Dendritic cell treated with granulocyte-macrophage colony-stimulating factor and Interleukin-4, amounts not matched to agents 40 ng/mL and 50 ng/mL, for 4 days (primary cell): ENCODE data around the gene CCDC69.
"Not testable (repeated sequence)": the region's sequence is repeated elsewhere in the genome, so short reads cannot be mapped to it uniquely, and the experiment has no call there.

Source experiments
- H3K27ac Mint-ChIP-seq: one replicate; pipeline ENCODE4 v1.8.0; 2022; ENCODE audit warnings: mild to moderate bottlenecking, mixed read lengths
- H3K27me3 Mint-ChIP-seq: one replicate; pipeline ENCODE4 v1.8.0; 2022; ENCODE audit warnings: mild to moderate bottlenecking, mixed read lengths
- H3K36me3 Mint-ChIP-seq: one replicate; pipeline ENCODE4 v1.8.0; 2022; ENCODE audit warnings: low read depth, mixed read lengths
- H3K4me1 Mint-ChIP-seq: one replicate; pipeline ENCODE4 v1.8.0; 2022; ENCODE audit warnings: low read depth, mixed read lengths
- H3K4me3 Mint-ChIP-seq: one replicate; pipeline ENCODE4 v1.8.0; 2022; ENCODE audit warnings: mild to moderate bottlenecking, moderate library complexity, mixed read lengths
- H3K9me3 Mint-ChIP-seq: one replicate; pipeline ENCODE4 v1.8.0; 2022; ENCODE audit warnings: mixed read lengths
- intact Hi-C: fragments of 100-400 bp; cut with micrococcal nuclease; formaldehyde crosslinking; loops from one replicate; pipeline ENCODE4 v1.15.0; 2022

The CCDC69 gene

DNA sequence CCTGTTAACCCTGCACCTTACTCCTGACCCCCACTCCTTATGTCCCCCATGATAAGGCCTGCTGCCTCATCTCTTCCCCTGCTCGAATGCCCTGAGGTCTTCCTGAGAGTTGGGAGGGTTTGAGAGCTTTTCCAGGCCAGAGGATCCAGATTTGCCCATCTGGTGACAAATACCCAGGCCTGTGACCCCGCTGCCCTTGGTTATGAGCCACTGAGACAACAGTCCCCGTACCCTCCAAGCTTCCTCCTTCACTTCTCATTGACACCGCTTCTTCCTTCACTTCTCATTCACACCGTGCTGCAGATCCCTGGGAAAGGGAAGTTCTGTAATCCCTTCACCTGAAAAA is 29.7 kb upstream of the CCDC69 start:
- peaks cover 56% of the 10 kb centered on the region for H3K4me1 Mint-ChIP-seq
- H3K27ac Mint-ChIP-seq, result peak overlapping the region; percentile 93
- H3K36me3 Mint-ChIP-seq, result peaks cover 21% of the 10 kb centered on the region
- no peaks in the 10 kb centered on the region for H3K27me3 Mint-ChIP-seq
- H3K4me3 Mint-ChIP-seq, result peak overlapping the region; percentile 98
- intact Hi-C loops, result loop anchor here (2.0 to 10.0 kb wide), 3 partner anchors 17 to 501 kb away; partner anchors contain the start of gene ATOX1
- no peaks in the 10 kb centered on the region for H3K9me3 Mint-ChIP-seq

- H3K27me3 Mint-ChIP-seq, result no peaks in the 10 kb centered on the region
- peaks cover 50% of the 10 kb centered on the region for H3K4me1 Mint-ChIP-seq
- peaks cover 20% of the 10 kb centered on the region for H3K36me3 Mint-ChIP-seq
- peak within 1 kb of the TSS; percentile 98 for H3K4me3 Mint-ChIP-seq
- H3K27ac Mint-ChIP-seq, result peak within 1 kb of the TSS; percentile 93
- no peaks in the 10 kb centered on the region for H3K9me3 Mint-ChIP-seq
- intact Hi-C loops, result loop anchor here (2.0 to 10.0 kb wide), 3 partner anchors 18 to 502 kb away; partner anchors contain the start of gene ATOX1
Measured at GRCh38 chr5:151252762-151253604, 29.1 kb upstream of the CCDC69 start, which contains the start of gene GM2A. TSS of gene GM2A (plus strand) at chr5:151253185. CDS start at chr5:151253217, 32 bp downstream.

DNA sequence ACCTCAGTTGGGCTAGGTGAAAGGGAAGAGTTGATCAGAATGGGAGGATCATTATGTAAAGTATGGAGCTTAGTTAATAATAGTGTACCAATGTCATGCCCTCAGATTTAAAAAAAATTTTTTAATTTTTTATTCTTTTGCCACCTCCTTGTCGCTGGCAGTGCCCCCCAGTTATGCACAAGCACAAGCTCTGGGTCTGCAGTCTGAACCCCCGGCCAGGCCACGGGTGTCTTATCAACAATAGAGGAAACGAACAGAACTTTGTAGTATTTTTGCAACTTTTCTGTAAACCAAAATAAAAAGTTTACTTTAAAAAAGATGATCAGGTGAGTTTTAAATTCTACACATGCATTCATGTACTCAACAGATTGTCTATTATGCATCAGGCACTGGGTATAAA is 27.7 kb upstream of the CCDC69 start:
- no peaks in the 10 kb centered on the region for H3K9me3 Mint-ChIP-seq
- no peaks in the 10 kb centered on the region for H3K27me3 Mint-ChIP-seq
- H3K36me3 Mint-ChIP-seq, result peaks cover 11% of the 10 kb centered on the region
- peaks cover 37% of the 10 kb centered on the region for H3K4me1 Mint-ChIP-seq
- H3K4me3 Mint-ChIP-seq, result no peak overlapping the region
- peak overlapping the region; percentile 93 for H3K27ac Mint-ChIP-seq
- intact Hi-C loops, result loop anchor here (2.0 to 10.0 kb wide), 3 partner anchors 19 to 503 kb away; partner anchors contain the start of gene ATOX1

- intact Hi-C loops, result loop anchor here (10.0 kb wide), 1 partner anchor 504 kb away; the partner anchor contains the start of gene ATOX1
- H3K4me1 Mint-ChIP-seq, result peaks cover 34% of the 10 kb centered on the region
Measured at GRCh38 chr5:151251001-151251551, 27.2 kb upstream of the CCDC69 start.

GRCh38 chr5:151250346-151251000 is 26.6 kb upstream of the CCDC69 start:
- H3K9me3 Mint-ChIP-seq, result no peaks in the 10 kb centered on the region
- intact Hi-C loops, result loop anchor here (10.0 kb wide), 1 partner anchor 504 kb away; the partner anchor contains the start of gene ATOX1

More at GRCh38 chr5:151251001-151251551, 27.2 kb upstream of the CCDC69 start:
- Mint-ChIP-seq H3K9me3 (no peaks in the 10 kb centered on the region), H3K36me3 (peaks cover 11% of the 10 kb centered on the region), H3K27me3 (no peaks in the 10 kb centered on the region), H3K27ac (no peak overlapping the region), H3K4me3 (no peak overlapping the region)

GRCh38 chr5:151249281-151249680 is 25.4 kb upstream of the CCDC69 start:
- intact Hi-C loops, result no loop called here
- H3K4me3 Mint-ChIP-seq, result no peak overlapping the region

More at GRCh38 chr5:151250346-151251000, 26.6 kb upstream of the CCDC69 start:
- no peak overlapping the region for H3K4me3 Mint-ChIP-seq
- no peak overlapping the region for H3K27ac Mint-ChIP-seq
- H3K4me1 Mint-ChIP-seq, result peaks cover 28% of the 10 kb centered on the region
- H3K27me3 Mint-ChIP-seq, result no peaks in the 10 kb centered on the region
- peaks cover 11% of the 10 kb centered on the region for H3K36me3 Mint-ChIP-seq

DNA sequence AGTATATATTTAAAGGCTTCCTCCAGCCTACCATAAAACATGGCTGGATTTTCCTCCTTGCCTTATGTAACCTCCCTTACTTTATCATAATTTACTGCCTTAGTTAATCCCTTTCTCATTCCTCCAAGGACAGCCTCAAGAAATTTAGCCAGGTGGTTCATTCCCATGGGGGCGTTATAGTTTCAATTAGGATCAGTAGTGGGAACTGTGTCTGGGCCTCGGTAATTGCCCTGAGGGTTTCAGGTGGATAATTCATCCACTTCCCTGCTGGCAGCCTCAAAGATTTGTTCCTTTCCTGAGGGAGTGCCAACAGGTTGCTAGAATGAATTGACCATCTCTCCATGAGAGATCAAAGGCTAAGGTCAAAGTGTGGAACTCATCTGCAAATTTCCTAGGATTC is 24.8 kb upstream of the CCDC69 start:
- H3K4me1 Mint-ChIP-seq, result peaks cover 16% of the 10 kb centered on the region
- no peaks in the 10 kb centered on the region for H3K27me3 Mint-ChIP-seq
- H3K27ac Mint-ChIP-seq, result no peak overlapping the region
- H3K4me3 Mint-ChIP-seq, result no peak overlapping the region
- H3K36me3 Mint-ChIP-seq, result peaks cover 7% of the 10 kb centered on the region
- intact Hi-C loops, result no loop called here
- no peaks in the 10 kb centered on the region for H3K9me3 Mint-ChIP-seq

More at GRCh38 chr5:151249281-151249680, 25.4 kb upstream of the CCDC69 start:
- H3K36me3 Mint-ChIP-seq, result peaks cover 11% of the 10 kb centered on the region
- H3K9me3 Mint-ChIP-seq, result no peaks in the 10 kb centered on the region
- H3K27ac Mint-ChIP-seq, result no peak overlapping the region
- peaks cover 20% of the 10 kb centered on the region for H3K4me1 Mint-ChIP-seq
- no peaks in the 10 kb centered on the region for H3K27me3 Mint-ChIP-seq

DNA sequence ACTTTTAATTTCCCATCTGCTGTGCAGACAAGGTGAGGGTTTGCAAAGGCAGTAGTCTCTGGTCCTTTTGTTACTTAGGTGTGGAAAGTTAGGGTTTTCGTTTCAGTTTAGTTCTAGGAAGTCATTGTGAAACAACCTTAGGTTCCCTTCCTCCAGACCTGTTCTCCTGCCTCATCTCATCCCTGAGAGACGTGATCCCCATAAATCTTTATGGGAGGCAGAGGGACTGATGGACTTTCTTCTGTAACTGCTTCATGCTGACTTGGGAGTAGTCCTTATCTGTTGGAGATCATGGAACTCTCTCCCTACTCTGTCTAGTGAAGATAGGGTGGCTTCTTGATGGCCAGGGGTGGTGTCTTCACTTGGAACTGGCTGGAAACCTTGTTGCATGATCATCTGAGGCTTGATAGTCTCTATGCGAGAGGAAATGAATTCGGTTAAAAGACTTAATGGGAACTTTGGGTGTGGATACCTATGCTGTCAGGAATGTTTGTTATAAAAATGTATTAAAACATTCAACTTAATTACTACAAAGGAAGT is 21.9 kb upstream of the CCDC69 start:
- Mint-ChIP-seq H3K27ac (no peak overlapping the region), H3K4me3 (no peak overlapping the region), H3K36me3 (no peaks in the 10 kb centered on the region), H3K27me3 (no peaks in the 10 kb centered on the region), H3K9me3 (no peaks in the 10 kb centered on the region), H3K4me1 (peaks cover 18% of the 10 kb centered on the region)
- intact Hi-C loops, result no loop called here

GRCh38 chr5:151244206-151244605 is 20.3 kb upstream of the CCDC69 start:
- H3K36me3 Mint-ChIP-seq, result no peaks in the 10 kb centered on the region
- no peak overlapping the region for H3K27ac Mint-ChIP-seq
- intact Hi-C loops, result loop anchor here (5.0 kb wide), 1 partner anchor 53 kb away; no protein-coding TSS in a partner anchor
- H3K4me1 Mint-ChIP-seq, result peaks cover 22% of the 10 kb centered on the region
- H3K4me3 Mint-ChIP-seq, result no peak overlapping the region
- peaks cover 3% of the 10 kb centered on the region for H3K27me3 Mint-ChIP-seq
- H3K9me3 Mint-ChIP-seq, result no peaks in the 10 kb centered on the region

- Mint-ChIP-seq H3K4me3 (no peak overlapping the region), H3K27me3 (peaks cover 4% of the 10 kb centered on the region), H3K36me3 (no peaks in the 10 kb centered on the region), H3K27ac (no peak overlapping the region), H3K9me3 (no peaks in the 10 kb centered on the region), H3K4me1 (peaks cover 24% of the 10 kb centered on the region)
- intact Hi-C loops, result loop anchor here (5.0 kb wide), 1 partner anchor 54 kb away; no protein-coding TSS in a partner anchor
Measured at GRCh38 chr5:151243564-151243963, 19.7 kb upstream of the CCDC69 start.

GRCh38 chr5:151243127-151243526 is 19.2 kb upstream of the CCDC69 start:
- Mint-ChIP-seq H3K4me3 (no peak overlapping the region), H3K9me3 (no peaks in the 10 kb centered on the region), H3K27me3 (peaks cover 5% of the 10 kb centered on the region), H3K4me1 (peaks cover 26% of the 10 kb centered on the region), H3K36me3 (no peaks in the 10 kb centered on the region), H3K27ac (no peak overlapping the region)
- intact Hi-C loops, result loop anchor here (5.0 kb wide), 1 partner anchor 54 kb away; no protein-coding TSS in a partner anchor

DNA sequence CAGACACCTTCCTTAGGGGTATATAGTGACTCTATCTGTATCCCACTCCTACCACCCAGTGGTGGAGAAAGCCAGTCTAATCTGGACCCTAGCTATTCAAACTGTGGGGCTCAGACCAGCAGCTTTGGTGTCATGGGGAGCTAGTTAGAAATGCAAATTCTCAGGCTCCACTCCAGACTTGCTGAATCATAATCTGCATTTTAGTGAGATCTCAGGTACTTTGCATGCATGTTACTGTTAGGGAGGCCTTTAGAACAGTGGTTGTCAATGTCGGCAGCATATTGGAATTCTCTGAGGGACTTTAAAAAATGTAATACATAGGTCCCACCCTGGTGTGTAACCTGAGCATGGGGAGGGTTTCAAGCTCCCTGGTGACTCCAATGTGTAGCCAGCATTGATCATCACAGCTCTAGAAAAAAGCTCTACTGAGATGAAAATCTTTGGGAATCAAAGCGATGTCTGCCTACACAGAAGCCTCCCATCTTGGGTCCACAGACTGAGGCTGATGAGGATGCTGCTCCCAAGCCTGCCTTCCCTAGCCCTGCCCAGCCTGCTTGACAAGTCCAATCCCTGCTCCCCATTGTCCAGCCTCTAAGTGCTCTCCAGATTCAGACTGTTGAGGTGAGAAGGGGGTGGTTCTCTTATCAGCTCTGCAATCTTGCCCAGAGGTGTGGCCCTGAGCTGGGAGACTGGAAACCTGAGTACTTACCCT is 17.2 kb upstream of the CCDC69 start:
- Mint-ChIP-seq H3K4me3 (no peak overlapping the region), H3K9me3 (no peaks in the 10 kb centered on the region), H3K36me3 (no peaks in the 10 kb centered on the region), H3K27ac (no peak overlapping the region), H3K4me1 (peaks cover 26% of the 10 kb centered on the region), H3K27me3 (peaks cover 5% of the 10 kb centered on the region)
- intact Hi-C loops, result loop anchor here (5.0 kb wide), 1 partner anchor 56 kb away; no protein-coding TSS in a partner anchor

DNA sequence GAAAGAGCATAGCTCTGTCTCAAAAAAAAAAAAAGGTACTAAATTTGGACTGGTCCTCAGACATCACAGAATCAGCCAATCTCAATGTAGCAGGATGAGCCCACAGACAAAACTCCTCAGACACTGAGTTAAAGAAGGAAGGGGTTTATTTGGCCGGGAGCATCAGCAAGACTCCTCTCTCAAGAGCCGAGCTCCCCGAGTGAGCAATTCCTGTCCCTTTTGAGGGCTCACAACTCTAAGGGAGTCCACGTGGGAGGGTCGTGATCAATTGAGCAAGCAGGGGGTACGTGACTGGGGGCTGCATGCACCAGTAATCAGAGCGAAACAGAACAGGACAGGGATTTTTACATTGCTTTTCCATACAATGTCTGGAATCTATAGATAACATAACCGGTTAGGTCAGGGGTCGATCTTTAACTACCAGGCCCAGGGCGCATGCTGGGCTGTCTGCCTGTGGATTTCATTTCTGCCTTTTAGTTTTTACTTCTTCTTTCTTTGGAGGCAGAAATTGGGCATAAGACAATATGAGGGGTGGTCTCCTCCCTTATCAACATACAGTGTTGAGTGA is 16.5 kb upstream of the CCDC69 start:
- not testable (repeated sequence) for H3K4me3 Mint-ChIP-seq, H3K27ac Mint-ChIP-seq, H3K36me3 Mint-ChIP-seq, H3K9me3 Mint-ChIP-seq, H3K27me3 Mint-ChIP-seq
- peaks cover 31% of the 10 kb centered on the region for H3K4me1 Mint-ChIP-seq
- intact Hi-C loops, result loop anchor here (5.0 kb wide), 1 partner anchor 57 kb away; no protein-coding TSS in a partner anchor
